IMR-90 (cell line): ENCODE results near the gene SLCO2B1. TPM values are rescaled to one million over a fixed set of nuclear protein-coding genes. Genes with fewer than 3 reads are reported as not detected.

Experiments used
- ATAC-seq: fragments of 200-7000 bp; cut with Tn5 transposase; 2 replicates; pipeline ENCODE4 v1.9.1; 2020; ENCODE audit warnings: low read depth, mild to moderate bottlenecking, moderate library complexity
- BruUV-seq: library from RNA; stranded (reverse); fragments of 400-500 nt; replicated peaks from 2 replicates; lab custom pipeline; 2021; lab: Mats Ljungman, UMichigan
- CTCF ChIA-PET: fragments of 300-600 bp; formaldehyde crosslinking; extraction: SDS; loops from one replicate; lab custom pipeline; 2021; ENCODE audit warnings: antibody characterized with exemption; lab: Yijun Ruan, JAX
- POLR2A ChIA-PET: fragments of 300-600 bp; sonication (Branson Sonifier 250); formaldehyde crosslinking; loops from one replicate; lab custom pipeline; 2022; ENCODE audit warnings: antibody characterized with exemption; ENCODE audit not compliant: unreplicated experiment; lab: Charles Lee
- DNase-seq: peaks from one replicate; pipeline ENCODE4 v3.0.0; 2013
- H2AFZ ChIP-seq: replicated peaks from 2 replicates; pipeline ENCODE3; 2013; ENCODE audit warnings: low read length, mild to moderate bottlenecking; ENCODE audit not compliant: poor library complexity
- H2AK5ac ChIP-seq: 2 replicates; pipeline ENCODE4 v1.6.1; 2013; ENCODE audit warnings: low read depth, low read length, inconsistent platforms
- H2AK9ac ChIP-seq: replicated peaks from 2 replicates; pipeline ENCODE3; 2013; ENCODE audit warnings: mild to moderate bottlenecking, low read depth, low read length, moderate library complexity; ENCODE audit not compliant: poor library complexity
- H2BK120ac ChIP-seq: 2 replicates; pipeline ENCODE4 v1.6.1; 2013; ENCODE audit warnings: low read depth, low read length, inconsistent platforms
- H2BK15ac ChIP-seq: 3 replicates; pipeline ENCODE4 v1.6.1; 2013; ENCODE audit warnings: low read depth, low read length, inconsistent platforms
- H2BK20ac ChIP-seq: 2 replicates; pipeline ENCODE4 v1.6.1; 2013; ENCODE audit warnings: low read depth, mild to moderate bottlenecking, inconsistent platforms, low read length, moderate library complexity
- H2BK5ac ChIP-seq: 2 replicates; pipeline ENCODE4 v1.6.1; 2013; ENCODE audit warnings: mild to moderate bottlenecking, low read depth, low read length, inconsistent platforms; ENCODE audit not compliant: poor library complexity, severe bottlenecking
- H3K14ac ChIP-seq: replicated peaks from 2 replicates; pipeline ENCODE4 v1.6.1; 2013; ENCODE audit warnings: low read depth, low read length, inconsistent platforms
- H3K18ac ChIP-seq: 2 replicates; pipeline ENCODE4 v1.6.1; 2013; ENCODE audit warnings: low read depth, low read length, control low read depth
- H3K23ac ChIP-seq: 2 replicates; pipeline ENCODE4 v1.6.1; 2013; ENCODE audit warnings: low read depth, low read length, inconsistent platforms
- H3K27ac ChIP-seq: 2 replicates; pipeline ENCODE4 v1.5.1; 2013; ENCODE audit warnings: mild to moderate bottlenecking, control low read depth, low read length; ENCODE audit not compliant: insufficient read depth
- H3K27me3 ChIP-seq: 2 replicates; pipeline ENCODE4 v1.6.1; 2013; ENCODE audit warnings: low read length; ENCODE audit not compliant: control insufficient read depth, insufficient read depth
- H3K36me3 ChIP-seq: 2 replicates; pipeline ENCODE4 v1.6.1; 2013; ENCODE audit warnings: low read length, mixed read lengths; ENCODE audit not compliant: control insufficient read depth, insufficient read depth
- H3K4ac ChIP-seq: 2 replicates; pipeline ENCODE4 v1.6.1; 2013; ENCODE audit warnings: low read depth, low read length, inconsistent platforms
- H3K4me1 ChIP-seq: 2 replicates; pipeline ENCODE4 v1.6.1; 2013; ENCODE audit warnings: low read length, mixed read lengths; ENCODE audit not compliant: control insufficient read depth, insufficient read depth
- H3K4me2 ChIP-seq: 2 replicates; pipeline ENCODE4 v1.6.1; 2013; ENCODE audit warnings: low read depth, mild to moderate bottlenecking, control low read depth, low read length, moderate library complexity
- H3K4me3 ChIP-seq: 2 replicates; pipeline ENCODE4 v1.5.1; 2013; ENCODE audit warnings: low read depth, mild to moderate bottlenecking, control low read depth, low read length, moderate library complexity; ENCODE audit not compliant: insufficient read depth
- H3K56ac ChIP-seq: 2 replicates; pipeline ENCODE4 v1.6.1; 2013; ENCODE audit warnings: low read length, inconsistent platforms; ENCODE audit not compliant: insufficient read depth; ENCODE audit errors: extremely low read depth
- H3K79me1 ChIP-seq, 2 experiments: 2 replicates each; pipeline ENCODE4 v1.6.1; 2013; ENCODE audit warnings: low read length in 2 of 2, inconsistent platforms in 1 of 2, low read depth in 1 of 2
- H3K9ac ChIP-seq: 2 replicates; pipeline ENCODE4 v1.6.1; 2013; ENCODE audit warnings: low read depth, low read length, control low read depth
- H3K9me1 ChIP-seq: 2 replicates; pipeline ENCODE4 v1.6.1; 2013; ENCODE audit warnings: low read length, inconsistent platforms; ENCODE audit not compliant: insufficient read depth
- H3K9me3 ChIP-seq: 2 replicates; pipeline ENCODE4 v1.6.1; 2013; ENCODE audit warnings: low read length; ENCODE audit not compliant: control insufficient read depth, insufficient read depth
- H4K20me1 ChIP-seq: 2 replicates; pipeline ENCODE4 v1.6.1; 2013; ENCODE audit warnings: low read length, inconsistent platforms; ENCODE audit not compliant: insufficient read depth
- H4K5ac ChIP-seq: 2 replicates; pipeline ENCODE4 v1.6.1; 2013; ENCODE audit warnings: mild to moderate bottlenecking, low read depth, low read length, control low read depth
- H4K8ac ChIP-seq, 2 experiments: 2 replicates each; pipeline ENCODE4 v1.6.1; 2013; ENCODE audit warnings: low read depth in 2 of 2, low read length in 2 of 2, control low read depth in 1 of 2, inconsistent platforms in 1 of 2
- H4K91ac ChIP-seq: 2 replicates; pipeline ENCODE4 v1.6.1; 2013; ENCODE audit warnings: low read depth, low read length, inconsistent platforms; ENCODE audit not compliant: insufficient read depth
- BHLHE40 ChIP-seq: fragments of 150-350 bp; IDR thresholded peaks from 2 replicates; pipeline ENCODE4 v1.6.1; 2016; ENCODE audit warnings: mild to moderate bottlenecking, low read depth, low read length
- CEBPB ChIP-seq: IDR thresholded peaks from 2 replicates; pipeline ENCODE4 v1.6.1; 2012; ENCODE audit warnings: low read depth, low read length, improper control_type of control experiment
- CHD1 ChIP-seq: IDR thresholded peaks from 2 replicates; pipeline ENCODE4 v1.6.1; 2012; ENCODE audit warnings: low read depth, low read length, improper control_type of control experiment
- FOS ChIP-seq: fragments of 150-350 bp; IDR thresholded peaks from 2 replicates; pipeline ENCODE4 v1.6.1; 2016; ENCODE audit warnings: low read depth, low read length
- MAFK ChIP-seq: IDR thresholded peaks from 2 replicates; pipeline ENCODE4 v1.6.1; 2012; ENCODE audit warnings: low read depth, low read length, improper control_type of control experiment
- MAZ ChIP-seq: IDR thresholded peaks from 2 replicates; pipeline ENCODE4 v1.6.1; 2012; ENCODE audit warnings: low read depth, mild to moderate bottlenecking, low read length, improper control_type of control experiment, moderate library complexity, borderline replicate concordance
- MXI1 ChIP-seq: IDR thresholded peaks from 2 replicates; pipeline ENCODE4 v1.6.1; 2012; ENCODE audit warnings: low read depth, mild to moderate bottlenecking, low read length, moderate library complexity, borderline replicate concordance
- NFE2L2 ChIP-seq: fragments of 150-350 bp; IDR thresholded peaks from 2 replicates; pipeline ENCODE4 v1.6.1; 2016; ENCODE audit warnings: low read depth, mild to moderate bottlenecking, low read length
- POLR2A ChIP-seq: IDR thresholded peaks from 2 replicates; pipeline ENCODE4 v1.6.1; 2012; ENCODE audit warnings: mild to moderate bottlenecking, low read depth, low read length
- RFX5 ChIP-seq: IDR thresholded peaks from 2 replicates; pipeline ENCODE4 v1.8.0; 2012; ENCODE audit warnings: low read depth, mild to moderate bottlenecking, low read length, moderate library complexity
- SMC3 ChIP-seq: fragments of 150-350 bp; IDR thresholded peaks from 2 replicates; pipeline ENCODE4 v1.6.1; 2016; ENCODE audit warnings: low read depth, mild to moderate bottlenecking, antibody characterized with exemption, low read length, moderate library complexity
- WGBS, 2 experiments: methylation state at CpG; one replicate each; pipeline versions ENCODE4 v1.1.5 to v1.1.7; 2013; ENCODE audit warnings: missing lambda C conversion rate in 2 of 2; ENCODE audit not compliant: insufficient read length in 1 of 2; ENCODE audit errors: extremely low coverage in 2 of 2; 5-methylcytosine and 5-hydroxymethylcytosine counted together
- dilution Hi-C: fragments of 300-500 bp; cut with HindIII; formaldehyde crosslinking; loops from one replicate; pipeline ENCODE4 v1.14.3; 2018; ENCODE audit warnings: low sequenced_read_pairs; ENCODE audit not compliant: unreplicated experiment
- in situ Hi-C: fragments of 300-500 bp; cut with MboI; formaldehyde crosslinking; loops from 3 replicates; pipeline ENCODE4 v1.14.3; 2019; ENCODE audit warnings: low sequenced_read_pairs, inconsistent platforms, mixed read lengths
- intact Hi-C: fragments of 100-400 bp; cut with micrococcal nuclease; formaldehyde crosslinking; loops from 2 replicates; pipeline ENCODE4 v1.10.0; 2022
- polyA plus RNA-seq, 3 experiments: library from polyadenylated mRNA; depleted of rRNA; stranded (reverse); fragments of >200 nt; gene quantifications; 2 replicates each; pipeline ENCODE4 v1.2.3, GENCODE V29; 2012; ENCODE audit warnings: low replicate concordance in 1 of 3
- total RNA-seq: library from RNA; depleted of rRNA; stranded (reverse); fragments of >200 nt; gene quantifications from 2 replicates; pipeline ENCODE4 v1.2.3, GENCODE V29; 2012
- TF ChIP-seq, protein P1 (sequence below): fragments of 150-350 bp; IDR thresholded peaks from 2 replicates; pipeline ENCODE4 v1.6.1; 2017; ENCODE audit warnings: mild to moderate bottlenecking, antibody characterized with exemption, low read length, low read depth
- TF ChIP-seq, protein P2 (sequence below): fragments of 150-350 bp; IDR thresholded peaks from 2 replicates; pipeline ENCODE4 v1.6.1; 2016; ENCODE audit warnings: low read depth, mild to moderate bottlenecking, low read length, moderate library complexity, borderline replicate concordance
- TF ChIP-seq, protein P3 (sequence below): conservative IDR thresholded peaks from 2 replicates; pipeline ENCODE4 v1.5.1; 2012; ENCODE audit warnings: mild to moderate bottlenecking, low read depth, low read length, improper control_type of control experiment

SLCO2B1 gene
- total and polyA plus RNA-seq, 2 of the 4 experiments (the other 2 are of a cell fraction): not detected

DNA sequence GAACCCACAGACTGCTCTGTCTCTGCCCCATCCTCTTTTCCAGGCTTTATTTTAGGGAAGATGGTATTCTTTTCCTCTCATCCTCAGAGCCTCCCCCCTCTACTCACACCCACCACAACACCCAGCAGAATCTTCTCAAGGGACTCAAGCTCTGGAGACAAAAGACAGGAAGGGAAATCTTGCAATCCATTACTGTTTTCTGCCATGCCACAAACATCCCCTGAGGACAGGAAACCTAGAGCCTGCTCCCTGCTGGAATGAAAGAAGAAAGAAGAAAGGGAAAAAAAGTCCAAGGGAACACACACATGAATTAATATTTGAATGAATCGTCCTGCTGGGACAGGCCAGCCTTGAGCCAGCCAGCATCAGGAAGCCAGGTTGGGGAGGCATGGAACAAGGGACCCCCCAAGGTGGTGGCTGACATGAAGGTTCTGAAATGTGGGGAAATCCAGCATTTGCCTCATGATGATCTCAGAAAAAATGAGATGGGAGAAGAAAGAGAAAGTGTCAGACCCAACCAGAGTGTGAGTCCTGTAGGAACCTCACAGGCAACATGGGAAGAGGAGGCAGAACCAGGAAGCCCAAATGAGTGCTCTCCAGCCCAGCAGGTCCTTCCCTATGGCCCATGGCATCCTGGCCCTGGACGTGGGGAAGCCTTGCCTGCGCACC lies 34.0 kb downstream of the SLCO2B1 start:
- no peak for TF ChIP-seq POLR2A
- TF ChIP-seq FOS: no peak
- no peak for TF ChIP-seq CHD1
- TF ChIP-seq MXI1: no peak
- no peak for TF ChIP-seq BHLHE40
- no peak for TF ChIP-seq MAFK
- TF ChIP-seq CEBPB: no peak
- no peak for TF ChIP-seq SMC3
- TF ChIP-seq, protein P1, sequence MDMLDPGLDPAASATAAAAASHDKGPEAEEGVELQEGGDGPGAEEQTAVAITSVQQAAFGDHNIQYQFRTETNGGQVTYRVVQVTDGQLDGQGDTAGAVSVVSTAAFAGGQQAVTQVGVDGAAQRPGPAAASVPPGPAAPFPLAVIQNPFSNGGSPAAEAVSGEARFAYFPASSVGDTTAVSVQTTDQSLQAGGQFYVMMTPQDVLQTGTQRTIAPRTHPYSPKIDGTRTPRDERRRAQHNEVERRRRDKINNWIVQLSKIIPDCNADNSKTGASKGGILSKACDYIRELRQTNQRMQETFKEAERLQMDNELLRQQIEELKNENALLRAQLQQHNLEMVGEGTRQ: no peak
- TF ChIP-seq MAZ: no peak
- no peak for TF ChIP-seq RFX5
- TF ChIP-seq, protein P2, sequence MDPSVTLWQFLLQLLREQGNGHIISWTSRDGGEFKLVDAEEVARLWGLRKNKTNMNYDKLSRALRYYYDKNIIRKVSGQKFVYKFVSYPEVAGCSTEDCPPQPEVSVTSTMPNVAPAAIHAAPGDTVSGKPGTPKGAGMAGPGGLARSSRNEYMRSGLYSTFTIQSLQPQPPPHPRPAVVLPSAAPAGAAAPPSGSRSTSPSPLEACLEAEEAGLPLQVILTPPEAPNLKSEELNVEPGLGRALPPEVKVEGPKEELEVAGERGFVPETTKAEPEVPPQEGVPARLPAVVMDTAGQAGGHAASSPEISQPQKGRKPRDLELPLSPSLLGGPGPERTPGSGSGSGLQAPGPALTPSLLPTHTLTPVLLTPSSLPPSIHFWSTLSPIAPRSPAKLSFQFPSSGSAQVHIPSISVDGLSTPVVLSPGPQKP: no peak
- TF ChIP-seq, protein P3, sequence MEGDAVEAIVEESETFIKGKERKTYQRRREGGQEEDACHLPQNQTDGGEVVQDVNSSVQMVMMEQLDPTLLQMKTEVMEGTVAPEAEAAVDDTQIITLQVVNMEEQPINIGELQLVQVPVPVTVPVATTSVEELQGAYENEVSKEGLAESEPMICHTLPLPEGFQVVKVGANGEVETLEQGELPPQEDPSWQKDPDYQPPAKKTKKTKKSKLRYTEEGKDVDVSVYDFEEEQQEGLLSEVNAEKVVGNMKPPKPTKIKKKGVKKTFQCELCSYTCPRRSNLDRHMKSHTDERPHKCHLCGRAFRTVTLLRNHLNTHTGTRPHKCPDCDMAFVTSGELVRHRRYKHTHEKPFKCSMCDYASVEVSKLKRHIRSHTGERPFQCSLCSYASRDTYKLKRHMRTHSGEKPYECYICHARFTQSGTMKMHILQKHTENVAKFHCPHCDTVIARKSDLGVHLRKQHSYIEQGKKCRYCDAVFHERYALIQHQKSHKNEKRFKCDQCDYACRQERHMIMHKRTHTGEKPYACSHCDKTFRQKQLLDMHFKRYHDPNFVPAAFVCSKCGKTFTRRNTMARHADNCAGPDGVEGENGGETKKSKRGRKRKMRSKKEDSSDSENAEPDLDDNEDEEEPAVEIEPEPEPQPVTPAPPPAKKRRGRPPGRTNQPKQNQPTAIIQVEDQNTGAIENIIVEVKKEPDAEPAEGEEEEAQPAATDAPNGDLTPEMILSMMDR: no peak
- no peak for TF ChIP-seq NFE2L2
- Histone ChIP-seq H2AK5ac (no peak overlapping the region), H2AK9ac (no peak overlapping the region), H3K18ac (no peak overlapping the region), H3K56ac (no peak overlapping the region), H3K79me1 (no peaks in the 10 kb centered on the region), H4K5ac (no peak overlapping the region), H3K23ac (no peak overlapping the region), H3K27me3 (peaks cover 40% of the 10 kb centered on the region), H3K36me3 (no peaks in the 10 kb centered on the region), H2BK5ac (no peak overlapping the region), H4K8ac (no peak overlapping the region), H4K91ac (no peak overlapping the region), H3K4me1 (no peaks in the 10 kb centered on the region), H3K27ac (no peak overlapping the region), H2BK20ac (no peak overlapping the region), H3K4me2 (no peak overlapping the region), H2BK120ac (no peak overlapping the region), H3K9me1 (no peaks in the 10 kb centered on the region), H3K4ac (no peak overlapping the region), H3K14ac (no peak overlapping the region), H4K20me1 (no peaks in the 10 kb centered on the region), H3K9ac (no peak overlapping the region), H2AFZ (no peak overlapping the region), H3K9me3 (no peaks in the 10 kb centered on the region), H2BK15ac (no peak overlapping the region), H3K4me3 (no peak overlapping the region)
- intact Hi-C loops (no loop called here), in situ Hi-C loops (no loop called here), dilution Hi-C loops (no loop called here)
- no TSS peak for BruUV-seq
- ChIA-PET CTCF (no interaction called here), POLR2A (no interaction called here)
- no peak for DNase-seq
- WGBS, 2 experiments: no CpG with 5 or more reads among the region's 3 CpGs
- no peak for ATAC-seq
